GM12878 (cell line): ENCODE measurements around the gene SLAMF1. TPM values are rescaled to one million over a fixed set of nuclear protein-coding genes. Genes with fewer than 3 reads are reported as not detected.
A peak's percentile ranks its signal among the peaks of the same experiment; 100 is the strongest.

ENCODE experiments used
- ATF7 ChIP-seq: fragments of 450-650 bp; IDR thresholded peaks from 2 replicates; pipeline ENCODE4 v1.6.1; 2016; ENCODE audit warnings: low read depth, mild to moderate bottlenecking
- BACH1 ChIP-seq: fragments of 450-650 bp; IDR thresholded peaks from 2 replicates; pipeline ENCODE4 v1.6.1; 2017; ENCODE audit warnings: mild to moderate bottlenecking, borderline replicate concordance
- BCLAF1 ChIP-seq: fragments of 450-650 bp; IDR thresholded peaks from 2 replicates; pipeline ENCODE4 v1.6.1; 2017; ENCODE audit warnings: antibody characterized with exemption, mild to moderate bottlenecking, moderate library complexity
- BMI1 ChIP-seq: fragments of 450-650 bp; IDR thresholded peaks from 2 replicates; pipeline ENCODE4 v1.6.1; 2016; ENCODE audit warnings: mild to moderate bottlenecking, moderate library complexity, borderline replicate concordance
- CEBPZ ChIP-seq: fragments of 150-350 bp; IDR thresholded peaks from 2 replicates; pipeline ENCODE4 v1.6.1; 2016; ENCODE audit warnings: low read depth, low read length
- ETV6 ChIP-seq, 2 experiments: fragments of 450-650 bp in 1 of 2; IDR thresholded peaks in 1 of 2; conservative IDR thresholded peaks in 1 of 2; 2 replicates each; pipeline ENCODE4 v1.6.1; 2014; ENCODE audit warnings: antibody characterized with exemption in 1 of 2, borderline replicate concordance in 1 of 2, low read depth in 1 of 2, mild to moderate bottlenecking in 1 of 2, moderate library complexity in 1 of 2
- NFXL1 ChIP-seq: fragments of 450-650 bp; IDR thresholded peaks from 2 replicates; pipeline ENCODE4 v1.6.1; 2017; ENCODE audit warnings: antibody characterized with exemption, mild to moderate bottlenecking, borderline replicate concordance
- RB1 ChIP-seq: fragments of 450-650 bp; formaldehyde crosslinking; IDR thresholded peaks from 2 replicates; pipeline ENCODE4 v1.6.1; 2017; ENCODE audit warnings: mild to moderate bottlenecking, borderline replicate concordance
- SMAD5 ChIP-seq: IDR thresholded peaks from 2 replicates; pipeline ENCODE4 v1.6.1; 2016; ENCODE audit warnings: antibody characterized with exemption, low read depth
- SREBF1 ChIP-seq: IDR thresholded peaks from 2 replicates; pipeline ENCODE4 v1.6.1; 2012; ENCODE audit warnings: mild to moderate bottlenecking, low read length
- TCF3 ChIP-seq: IDR thresholded peaks from 2 replicates; pipeline ENCODE4 v1.6.1; 2012; ENCODE audit warnings: low read depth, mild to moderate bottlenecking, low read length, borderline replicate concordance; ENCODE audit not compliant: insufficient read depth
- TCF7 ChIP-seq: IDR thresholded peaks from 2 replicates; pipeline ENCODE4 v1.6.1; 2014; ENCODE audit warnings: antibody characterized with exemption, borderline replicate concordance
- ZBTB11 ChIP-seq: fragments of 450-650 bp; formaldehyde crosslinking; IDR thresholded peaks from 2 replicates; pipeline ENCODE4 v1.5.0; 2022; ENCODE audit warnings: mild to moderate bottlenecking, missing genetic modification characterization
- ZBTB33 ChIP-seq: fragments of 450-650 bp; IDR thresholded peaks from 2 replicates; pipeline ENCODE4 v1.6.1; 2017; ENCODE audit warnings: mild to moderate bottlenecking
- ZNF24 ChIP-seq: fragments of 450-650 bp; IDR thresholded peaks from 2 replicates; pipeline ENCODE4 v1.6.1; 2017; ENCODE audit warnings: antibody characterized with exemption, mild to moderate bottlenecking
- ZNF274 ChIP-seq: IDR thresholded peaks from one replicate; pipeline ENCODE4 v1.8.0; 2011; ENCODE audit not compliant: insufficient read length, insufficient read depth
- polyA plus RNA-seq, 11 experiments: library from polyadenylated mRNA; depleted of rRNA in 4 of 11; unstranded in 6 of 11; stranded (reverse) in 5 of 11; fragments of >200 nt; fragmentation: Nextera tagmentation in 4 of 11; fragmentation: Illumina TruSeq in 1 of 11; extraction: Ambion mirVana in 4 of 11; extraction: Trizol in 1 of 11; gene quantifications; 1 replicate in 1 of 11; 2 replicates in 10 of 11; pipeline versions ENCODE4 v1.2.1 to v1.2.3, GENCODE V29; 2011 to 2016; ENCODE audit warnings: inconsistent platforms in 2 of 11, missing spikeins in 2 of 11, low read depth in 1 of 11
- total RNA-seq, 4 experiments: library from RNA; depleted of rRNA in 3 of 4; stranded (reverse); fragments of >200 nt in 3 of 4; fragmentation: Illumina TruSeq in 1 of 4; extraction: Trizol in 1 of 4; gene quantifications; 2 replicates each; pipeline versions ENCODE4 v1.2.1 to v1.2.3, GENCODE V29; 2013 to 2021

The SLAMF1 gene
- total and polyA plus RNA-seq, 10 of the 15 experiments (the other 5 are each of a cell fraction or from before 2014, with no cell fraction given) = 87.3 to 260 (median 131) TPM

- TF ChIP-seq ZBTB33 (no peak), TCF7 (no peak), ATF7 (no peak), TCF3 (no peak), ZBTB11 (CRISPR knock-in tag) (peak; percentile 8), BMI1 (no peak; the same call in 1 of the 2 replicates), NFXL1 (no peak), BACH1 (no peak), ZNF24 (peak; percentile 83), SREBF1 (no peak), CEBPZ (no peak), ETV6 (conservative IDR thresholded peaks at IDR 0.05 in 1 of 2, IDR thresholded peaks at IDR 0.05 in 1 of 2; ENCODE audit: borderline replicate concordance in 1 of 2, low read depth in 1 of 2) (no peak), RB1 (no peak), SMAD5 (peak; percentile 18; the same call in 1 of the 2 replicates), BCLAF1 (no peak), ZNF274 (no peak)
These were observed 14.7 kb downstream of the SLAMF1 start (continued) for GRCh38 chr1:160631983-160632625.
